Naive thymus-derived CD4-positive, alpha-beta T cell (primary cell): ENCODE measurements around the gene TAGLN2. TPM values are rescaled to one million over a fixed set of nuclear protein-coding genes. Genes with fewer than 3 reads are reported as not detected.

Experiments used
- microRNA-seq: library from miRNA; unstranded; fragments of <30 nt; microRNA quantifications from one replicate; pipeline ENCODE4 v1.2.0, GENCODE V29; 2022; ENCODE audit warnings: borderline microRNAs expressed
- polyA plus RNA-seq, 2 donors: library from polyadenylated mRNA; unstranded; fragments of 300-500 nt; fragmentation: Illumina TruSeq; gene quantifications; one replicate each; pipeline ENCODE4 v1.2.3, GENCODE V29; 2021
- total RNA-seq, 6 experiments: library from RNA in 5 of 6; stranded (reverse) in 5 of 6; gene quantifications; 1 replicate in 5 of 6; 2 replicates in 1 of 6; pipeline ENCODE4 v1.2.3 and lab custom pipeline; 2021 to 2026

The TAGLN2 gene
- total and polyA plus RNA-seq, 7 experiments from 2014 or later = 116 to 662 (median 405) TPM

Small RNAs within 50 kb of the gene (microRNA-seq; reads per million reads assigned to microRNA genes)
- not detected for gene MIR4259

Other genes starting within 250 kb of the TAGLN2 start
- gene CRP, start 210.9 kb downstream of the TAGLN2 start, total RNA-seq = not detected
- not detected for gene CRP, start 210.9 kb downstream of the TAGLN2 start, polyA plus RNA-seq
- 10 to 100 TPM in 4 of 5 experiments, 1 to 10 TPM in 1; 7.4 to 18.9 (median 12.2) TPM for gene DUSP23, start 144.5 kb downstream of the TAGLN2 start, total RNA-seq
- gene DUSP23, start 144.5 kb downstream of the TAGLN2 start, polyA plus RNA-seq = 10 to 100 TPM; 35.0 to 38.0 TPM
- gene FCRL6, start 123.1 kb downstream of the TAGLN2 start, total RNA-seq = 10 to 100 TPM in 1 of 5 experiments, 1 to 10 TPM in 1, under 1 TPM in 3; 0.27 to 41.4 (median 0.51) TPM
- gene FCRL6, start 123.1 kb downstream of the TAGLN2 start, polyA plus RNA-seq = under 1 TPM; 0.15 to 0.43 TPM
- 1 to 10 TPM in 4 of 5 experiments, under 1 TPM in 1; 0.27 to 1.7 (median 1.3) TPM for gene SLAMF8, start 98.6 kb downstream of the TAGLN2 start, total RNA-seq
- not detected for gene SLAMF8, start 98.6 kb downstream of the TAGLN2 start, polyA plus RNA-seq
- not detected for gene VSIG8, start 62.9 kb downstream of the TAGLN2 start, total RNA-seq
- not detected for gene VSIG8, start 62.9 kb downstream of the TAGLN2 start, polyA plus RNA-seq
- gene CFAP45, start 25.3 kb downstream of the TAGLN2 start, total RNA-seq = 1 to 10 TPM in 2 of 5 experiments, under 1 TPM in 3; 0.53 to 2.8 (median 0.92) TPM
- gene CFAP45, start 25.3 kb downstream of the TAGLN2 start, polyA plus RNA-seq = under 1 TPM; 0.17 to 0.57 TPM
- gene IGSF9, start 20.1 kb upstream of the TAGLN2 start, total RNA-seq = under 1 TPM in 1 of 5 experiments, not detected in 4; 0.12 TPM
- gene IGSF9, start 20.1 kb upstream of the TAGLN2 start, polyA plus RNA-seq = under 1 TPM in 1 of 2 donors, not detected in 1; 0.12 TPM
- gene SLAMF9, start 28.7 kb upstream of the TAGLN2 start, total RNA-seq = not detected
- not detected for gene SLAMF9, start 28.7 kb upstream of the TAGLN2 start, polyA plus RNA-seq
- 10 to 100 TPM in 2 of 5 experiments, 1 to 10 TPM in 3; 4.0 to 11.4 (median 7.0) TPM for gene PIGM, start 106.5 kb upstream of the TAGLN2 start, total RNA-seq
- gene PIGM, start 106.5 kb upstream of the TAGLN2 start, polyA plus RNA-seq = 1 to 10 TPM; 4.1 to 5.0 TPM
- gene KCNJ10, start 144.7 kb upstream of the TAGLN2 start, total RNA-seq = under 1 TPM in 1 of 5 experiments, not detected in 4; 0.32 TPM
- under 1 TPM in 1 of 2 donors, not detected in 1; 0.29 TPM for gene KCNJ10, start 144.7 kb upstream of the TAGLN2 start, polyA plus RNA-seq
- not detected for gene KCNJ9, start 156.0 kb upstream of the TAGLN2 start, total RNA-seq
- gene KCNJ9, start 156.0 kb upstream of the TAGLN2 start, polyA plus RNA-seq = under 1 TPM; 0.06 to 0.08 TPM
- gene IGSF8, start 173.1 kb upstream of the TAGLN2 start, total RNA-seq = 10 to 100 TPM; 31.9 to 68.7 (median 44.8) TPM
- 10 to 100 TPM; 38.6 to 60.9 TPM for gene IGSF8, start 173.1 kb upstream of the TAGLN2 start, polyA plus RNA-seq
- gene ATP1A2, start 190.3 kb upstream of the TAGLN2 start, total RNA-seq = not detected
- gene ATP1A2, start 190.3 kb upstream of the TAGLN2 start, polyA plus RNA-seq = not detected
- gene ATP1A4, start 226.1 kb upstream of the TAGLN2 start, total RNA-seq = under 1 TPM in 1 of 5 experiments, not detected in 4; 0.71 TPM
- gene ATP1A4, start 226.1 kb upstream of the TAGLN2 start, polyA plus RNA-seq = not detected